HEK293 (cell line): ENCODE measurements around the gene TMC4.

Experiments
- CTCF ChIA-PET: fragments of 350-600 bp; formaldehyde crosslinking; extraction: SDS; loops from one replicate; lab custom pipeline; 2021; ENCODE audit warnings: antibody characterized with exemption; lab: Yijun Ruan, JAX
- POLR2A ChIA-PET: fragments of 300-600 bp; formaldehyde crosslinking; extraction: SDS; loops from one replicate; lab custom pipeline; 2020; ENCODE audit warnings: antibody characterized with exemption, inconsistent platforms; lab: Yijun Ruan, JAX
- H3K27ac ChIP-seq: fragments of 200-500 bp; sonication (Bioruptor generic); 2 replicates; pipeline ENCODE4 v1.5.1; 2014; ENCODE audit warnings: low read depth, low read length, control low read depth, inconsistent platforms; ENCODE audit errors: extremely low read depth
- H3K36me3 ChIP-seq, 2 experiments: fragments of 200-500 bp in 1 of 2; sonication (Bioruptor generic) in 1 of 2; 1 replicate in 1 of 2; 2 replicates in 1 of 2; pipeline ENCODE4 v1.5.1; 2014 to 2017; ENCODE audit warnings: inconsistent platforms in 2 of 2, low read length in 2 of 2; ENCODE audit not compliant: control insufficient read depth in 2 of 2, insufficient read depth in 1 of 2
- H3K4me1 ChIP-seq: fragments of 200-500 bp; sonication (Bioruptor generic); 2 replicates; pipeline ENCODE4 v1.5.1; 2014; ENCODE audit warnings: mild to moderate bottlenecking, low read length, inconsistent platforms; ENCODE audit not compliant: control insufficient read depth, insufficient read depth
- H3K4me3 ChIP-seq: 2 replicates; pipeline ENCODE4 v1.5.1; 2011; ENCODE audit warnings: low read depth, mild to moderate bottlenecking, control low read depth, low read length, moderate library complexity
- H3K9me3 ChIP-seq: fragments of 200-500 bp; sonication (Bioruptor generic); 2 replicates; pipeline ENCODE4 v1.5.1; 2014; ENCODE audit warnings: low read depth, low read length, inconsistent platforms; ENCODE audit not compliant: control insufficient read depth, insufficient read depth
- AEBP2 ChIP-seq: fragments of 450-650 bp; formaldehyde crosslinking; IDR thresholded peaks from 2 replicates; pipeline ENCODE4 v1.5.1; 2016; ENCODE audit warnings: missing biosample characterization, missing genetic modification characterization, borderline replicate concordance
- BCL11B ChIP-seq: fragments of 450-650 bp; formaldehyde crosslinking; IDR thresholded peaks from 2 replicates; pipeline ENCODE4 v1.5.1; 2016; ENCODE audit warnings: low read depth, missing biosample characterization, missing genetic modification characterization
- CTCF ChIP-seq: fragments of 450-650 bp; formaldehyde crosslinking; IDR thresholded peaks from 2 replicates; pipeline ENCODE4 v1.5.1; 2016; ENCODE audit warnings: missing biosample characterization, missing genetic modification characterization
- GLIS1 ChIP-seq: fragments of 450-650 bp; formaldehyde crosslinking; IDR thresholded peaks from 2 replicates; pipeline ENCODE4 v1.5.1; 2016; ENCODE audit warnings: missing biosample characterization, missing genetic modification characterization
- HOXD13 ChIP-seq: sonication (generic); formaldehyde crosslinking; IDR thresholded peaks from 2 replicates; pipeline ENCODE4 v1.8.0; 2022; ENCODE audit warnings: missing genetic modification reagents, borderline replicate concordance
- KLF16 ChIP-seq: fragments of 450-650 bp; formaldehyde crosslinking; IDR thresholded peaks from 2 replicates; pipeline ENCODE4 v1.5.1; 2017; ENCODE audit warnings: missing biosample characterization, missing genetic modification characterization
- PRDM6 ChIP-seq: fragments of 450-650 bp; formaldehyde crosslinking; IDR thresholded peaks from 2 replicates; pipeline ENCODE4 v1.5.1; 2017; ENCODE audit warnings: missing biosample characterization, missing genetic modification characterization
- YY2 ChIP-seq: fragments of 450-650 bp; formaldehyde crosslinking; IDR thresholded peaks from 2 replicates; pipeline ENCODE4 v1.5.1; 2016; ENCODE audit warnings: missing biosample characterization, missing genetic modification characterization
- ZNF138 ChIP-seq: fragments of 450-650 bp; formaldehyde crosslinking; IDR thresholded peaks from 2 replicates; pipeline ENCODE4 v1.5.1; 2016; ENCODE audit warnings: missing biosample characterization, missing genetic modification characterization, borderline replicate concordance
- ZNF2 ChIP-seq: fragments of 450-650 bp; formaldehyde crosslinking; IDR thresholded peaks from 2 replicates; pipeline ENCODE4 v1.5.1; 2016; ENCODE audit warnings: missing biosample characterization, missing genetic modification characterization
- ZNF266 ChIP-seq: fragments of 450-650 bp; formaldehyde crosslinking; IDR thresholded peaks from 2 replicates; pipeline ENCODE4 v1.5.1; 2016; ENCODE audit warnings: missing biosample characterization, missing genetic modification characterization, low read depth
- ZNF354C ChIP-seq: fragments of 450-650 bp; formaldehyde crosslinking; IDR thresholded peaks from 2 replicates; pipeline ENCODE4 v1.5.1; 2016; ENCODE audit warnings: missing biosample characterization, missing genetic modification characterization, low read depth, borderline replicate concordance
- ZNF433 ChIP-seq: fragments of 450-650 bp; formaldehyde crosslinking; IDR thresholded peaks from 2 replicates; pipeline ENCODE4 v1.5.1; 2016; ENCODE audit warnings: missing biosample characterization, missing genetic modification characterization, low read depth
- ZNF555 ChIP-seq: fragments of 450-650 bp; formaldehyde crosslinking; conservative IDR thresholded peaks from 2 replicates; pipeline ENCODE4 v1.5.1; 2017; ENCODE audit warnings: missing biosample characterization, mild to moderate bottlenecking, missing genetic modification characterization, inconsistent platforms
- ZNF624 ChIP-seq: fragments of 450-650 bp; formaldehyde crosslinking; IDR thresholded peaks from 2 replicates; pipeline ENCODE4 v1.5.1; 2017; ENCODE audit warnings: missing biosample characterization, missing genetic modification characterization
- ZNF777 ChIP-seq: fragments of 450-650 bp; formaldehyde crosslinking; IDR thresholded peaks from 2 replicates; pipeline ENCODE4 v1.5.1; 2017; ENCODE audit warnings: missing biosample characterization, missing genetic modification characterization, borderline replicate concordance
- ZNF792 ChIP-seq: fragments of 450-650 bp; formaldehyde crosslinking; IDR thresholded peaks from 2 replicates; pipeline ENCODE4 v1.5.1; 2016; ENCODE audit warnings: missing biosample characterization, missing genetic modification characterization
- TF ChIP-seq, protein P1 (sequence below): fragments of 450-650 bp; formaldehyde crosslinking; IDR thresholded peaks from 2 replicates; pipeline ENCODE4 v1.5.1; 2017; ENCODE audit warnings: missing biosample characterization, mild to moderate bottlenecking, missing genetic modification characterization, moderate library complexity
- TF ChIP-seq, protein P2 (sequence below): fragments of 450-650 bp; formaldehyde crosslinking; IDR thresholded peaks from 2 replicates; pipeline ENCODE4 v1.5.1; 2016; ENCODE audit warnings: missing biosample characterization, missing genetic modification characterization, borderline replicate concordance

TMC4 gene

GRCh38 chr19:54211235-54211634 lies 38.3 kb upstream of the TMC4 start:
- no peaks in the 10 kb centered on the region for H3K9me3 ChIP-seq
- ChIA-PET CTCF (interaction anchor here (0.6 to 2.2 kb wide), 4 partner anchors 21 to 106 kb away, joined by 3 to 14 read pairs (median 4); no protein-coding TSS in a partner anchor), POLR2A (interaction anchor here (0.6 to 9.1 kb wide), 2 partner anchors 10 to 21 kb away, joined by 3 to 152 read pairs; partner anchors contain the start of genes MBOAT7, RPS9 and TSEN34)
- H3K27ac ChIP-seq, result no peak overlapping the region
- no peak overlapping the region for H3K4me3 ChIP-seq
- H3K36me3 ChIP-seq, result peaks cover 8 to 32% of the 10 kb centered on the region in 2 experiments; a peak in 2 of 3 replicates
- peaks cover 26% of the 10 kb centered on the region for H3K4me1 ChIP-seq
- TF ChIP-seq, protein P1, sequence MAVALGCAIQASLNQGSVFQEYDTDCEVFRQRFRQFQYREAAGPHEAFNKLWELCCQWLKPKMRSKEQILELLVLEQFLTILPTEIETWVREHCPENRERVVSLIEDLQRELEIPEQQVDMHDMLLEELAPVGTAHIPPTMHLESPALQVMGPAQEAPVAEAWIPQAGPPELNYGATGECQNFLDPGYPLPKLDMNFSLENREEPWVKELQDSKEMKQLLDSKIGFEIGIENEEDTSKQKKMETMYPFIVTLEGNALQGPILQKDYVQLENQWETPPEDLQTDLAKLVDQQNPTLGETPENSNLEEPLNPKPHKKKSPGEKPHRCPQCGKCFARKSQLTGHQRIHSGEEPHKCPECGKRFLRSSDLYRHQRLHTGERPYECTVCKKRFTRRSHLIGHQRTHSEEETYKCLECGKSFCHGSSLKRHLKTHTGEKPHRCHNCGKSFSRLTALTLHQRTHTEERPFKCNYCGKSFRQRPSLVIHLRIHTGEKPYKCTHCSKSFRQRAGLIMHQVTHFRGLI (tag by site-specific recombination), result no peak
- TF ChIP-seq GLIS1 (tag by site-specific recombination) (peak; percentile 27; the same call in 1 of the 2 replicates), ZNF2 (no peak), CTCF (tag by site-specific recombination) (peak; percentile 8; the same call in 1 of the 2 replicates)

DNA sequence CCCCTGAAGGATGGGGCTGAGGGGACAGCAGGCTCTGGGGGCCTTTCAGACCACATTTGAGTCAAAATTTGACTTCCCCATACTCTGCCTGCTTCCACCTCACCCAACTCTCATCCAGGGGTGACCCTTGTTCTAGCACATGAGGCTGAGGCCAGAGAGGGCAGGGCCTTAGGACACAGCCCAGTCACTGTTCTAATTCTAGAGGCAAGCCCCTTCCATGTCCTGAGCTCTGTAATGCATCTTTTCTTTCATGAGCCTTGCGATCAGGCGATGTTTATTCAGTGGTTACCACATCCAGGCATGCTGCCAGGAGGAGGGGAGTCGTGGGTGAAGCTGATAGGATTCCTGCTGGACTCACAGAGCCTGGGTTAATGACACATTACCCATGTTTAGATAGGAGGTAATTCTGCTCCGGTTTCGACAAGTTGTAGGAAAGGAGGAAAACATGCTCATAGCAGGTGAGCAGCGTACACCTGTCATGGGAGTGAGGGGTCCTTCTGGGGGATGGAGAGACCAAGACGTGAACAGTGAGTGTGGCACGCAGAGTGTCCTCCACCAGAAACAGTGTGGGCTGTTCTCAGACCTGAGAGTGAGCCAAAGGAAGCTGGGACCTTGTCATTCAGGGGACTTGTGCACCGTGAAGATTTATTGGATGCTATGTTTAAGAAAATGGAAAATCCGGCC lies 37.0 kb upstream of the TMC4 start:
- ChIA-PET POLR2A (interaction anchor here (0.7 to 9.1 kb wide), 8 partner anchors 9 to 910 kb away, joined by 3 to 152 read pairs (median 6); partner anchors contain the start of genes CNOT3, LENG1, MBOAT7 and PRPF31), CTCF (interaction anchor here (0.7 to 2.2 kb wide), 3 partner anchors 22 to 56 kb away, joined by 3 to 14 read pairs (median 5); no protein-coding TSS in a partner anchor)
- no peaks in the 10 kb centered on the region for H3K9me3 ChIP-seq
- peak overlapping the region; percentile 71 for H3K27ac ChIP-seq
- no peak overlapping the region for H3K4me3 ChIP-seq
- peaks cover 21 to 45% of the 10 kb centered on the region in 2 experiments for H3K36me3 ChIP-seq
- peaks cover 26% of the 10 kb centered on the region for H3K4me1 ChIP-seq
- TF ChIP-seq AEBP2 (tag by site-specific recombination) (no peak), HOXD13 (CRISPR knock-in tag) (no peak), BCL11B (no peak), KLF16 (no peak), ZNF433 (tag by site-specific recombination) (no peak), ZNF792 (tag by site-specific recombination) (no peak), ZNF624 (tag by site-specific recombination) (no peak), YY2 (tag by site-specific recombination) (no peak), PRDM6 (tag by site-specific recombination) (no peak), ZNF354C (tag by site-specific recombination) (no peak), ZNF138 (no peak), ZNF777 (tag by site-specific recombination) (no peak), ZNF555 (no peak), ZNF266 (tag by site-specific recombination) (no peak)
- TF ChIP-seq, protein P2, sequence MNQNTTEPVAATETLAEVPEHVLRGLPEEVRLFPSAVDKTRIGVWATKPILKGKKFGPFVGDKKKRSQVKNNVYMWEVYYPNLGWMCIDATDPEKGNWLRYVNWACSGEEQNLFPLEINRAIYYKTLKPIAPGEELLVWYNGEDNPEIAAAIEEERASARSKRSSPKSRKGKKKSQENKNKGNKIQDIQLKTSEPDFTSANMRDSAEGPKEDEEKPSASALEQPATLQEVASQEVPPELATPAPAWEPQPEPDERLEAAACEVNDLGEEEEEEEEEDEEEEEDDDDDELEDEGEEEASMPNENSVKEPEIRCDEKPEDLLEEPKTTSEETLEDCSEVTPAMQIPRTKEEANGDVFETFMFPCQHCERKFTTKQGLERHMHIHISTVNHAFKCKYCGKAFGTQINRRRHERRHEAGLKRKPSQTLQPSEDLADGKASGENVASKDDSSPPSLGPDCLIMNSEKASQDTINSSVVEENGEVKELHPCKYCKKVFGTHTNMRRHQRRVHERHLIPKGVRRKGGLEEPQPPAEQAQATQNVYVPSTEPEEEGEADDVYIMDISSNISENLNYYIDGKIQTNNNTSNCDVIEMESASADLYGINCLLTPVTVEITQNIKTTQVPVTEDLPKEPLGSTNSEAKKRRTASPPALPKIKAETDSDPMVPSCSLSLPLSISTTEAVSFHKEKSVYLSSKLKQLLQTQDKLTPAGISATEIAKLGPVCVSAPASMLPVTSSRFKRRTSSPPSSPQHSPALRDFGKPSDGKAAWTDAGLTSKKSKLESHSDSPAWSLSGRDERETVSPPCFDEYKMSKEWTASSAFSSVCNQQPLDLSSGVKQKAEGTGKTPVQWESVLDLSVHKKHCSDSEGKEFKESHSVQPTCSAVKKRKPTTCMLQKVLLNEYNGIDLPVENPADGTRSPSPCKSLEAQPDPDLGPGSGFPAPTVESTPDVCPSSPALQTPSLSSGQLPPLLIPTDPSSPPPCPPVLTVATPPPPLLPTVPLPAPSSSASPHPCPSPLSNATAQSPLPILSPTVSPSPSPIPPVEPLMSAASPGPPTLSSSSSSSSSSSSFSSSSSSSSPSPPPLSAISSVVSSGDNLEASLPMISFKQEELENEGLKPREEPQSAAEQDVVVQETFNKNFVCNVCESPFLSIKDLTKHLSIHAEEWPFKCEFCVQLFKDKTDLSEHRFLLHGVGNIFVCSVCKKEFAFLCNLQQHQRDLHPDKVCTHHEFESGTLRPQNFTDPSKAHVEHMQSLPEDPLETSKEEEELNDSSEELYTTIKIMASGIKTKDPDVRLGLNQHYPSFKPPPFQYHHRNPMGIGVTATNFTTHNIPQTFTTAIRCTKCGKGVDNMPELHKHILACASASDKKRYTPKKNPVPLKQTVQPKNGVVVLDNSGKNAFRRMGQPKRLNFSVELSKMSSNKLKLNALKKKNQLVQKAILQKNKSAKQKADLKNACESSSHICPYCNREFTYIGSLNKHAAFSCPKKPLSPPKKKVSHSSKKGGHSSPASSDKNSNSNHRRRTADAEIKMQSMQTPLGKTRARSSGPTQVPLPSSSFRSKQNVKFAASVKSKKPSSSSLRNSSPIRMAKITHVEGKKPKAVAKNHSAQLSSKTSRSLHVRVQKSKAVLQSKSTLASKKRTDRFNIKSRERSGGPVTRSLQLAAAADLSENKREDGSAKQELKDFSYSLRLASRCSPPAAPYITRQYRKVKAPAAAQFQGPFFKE (tag by site-specific recombination), result no peak
